PFSK-1 (cell line): ENCODE results near the gene LSAMP.

Experiments used
- FOXP2 ChIP-seq: optimal IDR thresholded peaks from 2 replicates; pipeline ENCODE3; 2011; ENCODE audit warnings: borderline replicate concordance, control low read depth, inconsistent platforms; ENCODE audit not compliant: insufficient read depth; ENCODE audit errors: extremely low read length, extremely low read depth
- POLR2AphosphoS5 ChIP-seq: IDR thresholded peaks from 2 replicates; pipeline ENCODE4 v1.6.1; 2012; ENCODE audit warnings: low read depth, mild to moderate bottlenecking, control low read depth, low read length, moderate library complexity
- SIN3A ChIP-seq: IDR thresholded peaks from 2 replicates; pipeline ENCODE4 v1.6.1; 2012; ENCODE audit warnings: mild to moderate bottlenecking, low read length, moderate library complexity, borderline replicate concordance; ENCODE audit not compliant: insufficient read depth
- TAF1 ChIP-seq: IDR thresholded peaks from 2 replicates; pipeline ENCODE4 v1.6.1; 2012; ENCODE audit warnings: low read length, control low read depth, borderline replicate concordance; ENCODE audit not compliant: insufficient read depth
- TF ChIP-seq, protein P1 (sequence below), 2 experiments: IDR thresholded peaks; 2 replicates each; pipeline versions ENCODE4 v1.6.1 to v1.8.0; 2011 to 2012; ENCODE audit warnings: low read depth in 2 of 2, low read length in 2 of 2, control low read depth in 1 of 2, inconsistent platforms in 1 of 2, mild to moderate bottlenecking in 1 of 2, moderate library complexity in 1 of 2; ENCODE audit not compliant: insufficient read depth in 1 of 2

DNA sequence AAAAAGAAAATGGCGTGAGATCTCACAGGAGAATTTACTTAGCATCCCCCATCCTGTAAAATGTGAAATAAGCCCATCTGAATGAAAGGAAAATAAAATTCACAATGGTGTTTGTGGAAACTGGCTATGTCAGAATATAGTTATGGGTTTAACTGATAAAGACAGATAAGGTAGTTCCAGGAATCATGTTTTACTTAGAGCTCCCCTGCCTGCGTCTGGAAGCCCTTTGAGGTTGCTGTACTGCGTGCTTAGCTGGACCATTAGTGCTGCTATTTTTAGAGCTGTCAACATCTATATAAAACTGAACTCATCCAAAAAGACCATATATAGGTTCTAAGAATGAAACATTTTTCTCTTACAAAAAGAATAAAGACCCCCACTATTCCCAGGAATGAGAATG is 130.8 kb downstream of the LSAMP start:
- TF ChIP-seq, protein P1, sequence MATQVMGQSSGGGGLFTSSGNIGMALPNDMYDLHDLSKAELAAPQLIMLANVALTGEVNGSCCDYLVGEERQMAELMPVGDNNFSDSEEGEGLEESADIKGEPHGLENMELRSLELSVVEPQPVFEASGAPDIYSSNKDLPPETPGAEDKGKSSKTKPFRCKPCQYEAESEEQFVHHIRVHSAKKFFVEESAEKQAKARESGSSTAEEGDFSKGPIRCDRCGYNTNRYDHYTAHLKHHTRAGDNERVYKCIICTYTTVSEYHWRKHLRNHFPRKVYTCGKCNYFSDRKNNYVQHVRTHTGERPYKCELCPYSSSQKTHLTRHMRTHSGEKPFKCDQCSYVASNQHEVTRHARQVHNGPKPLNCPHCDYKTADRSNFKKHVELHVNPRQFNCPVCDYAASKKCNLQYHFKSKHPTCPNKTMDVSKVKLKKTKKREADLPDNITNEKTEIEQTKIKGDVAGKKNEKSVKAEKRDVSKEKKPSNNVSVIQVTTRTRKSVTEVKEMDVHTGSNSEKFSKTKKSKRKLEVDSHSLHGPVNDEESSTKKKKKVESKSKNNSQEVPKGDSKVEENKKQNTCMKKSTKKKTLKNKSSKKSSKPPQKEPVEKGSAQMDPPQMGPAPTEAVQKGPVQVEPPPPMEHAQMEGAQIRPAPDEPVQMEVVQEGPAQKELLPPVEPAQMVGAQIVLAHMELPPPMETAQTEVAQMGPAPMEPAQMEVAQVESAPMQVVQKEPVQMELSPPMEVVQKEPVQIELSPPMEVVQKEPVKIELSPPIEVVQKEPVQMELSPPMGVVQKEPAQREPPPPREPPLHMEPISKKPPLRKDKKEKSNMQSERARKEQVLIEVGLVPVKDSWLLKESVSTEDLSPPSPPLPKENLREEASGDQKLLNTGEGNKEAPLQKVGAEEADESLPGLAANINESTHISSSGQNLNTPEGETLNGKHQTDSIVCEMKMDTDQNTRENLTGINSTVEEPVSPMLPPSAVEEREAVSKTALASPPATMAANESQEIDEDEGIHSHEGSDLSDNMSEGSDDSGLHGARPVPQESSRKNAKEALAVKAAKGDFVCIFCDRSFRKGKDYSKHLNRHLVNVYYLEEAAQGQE (IDR thresholded peaks at IDR 0.05; ENCODE audit: insufficient read depth in 1 of 2, low read depth in 2 of 2, low read length in 2 of 2) = no peak
- TF ChIP-seq POLR2AphosphoS5 (no peak), TAF1 (no peak), SIN3A (no peak), FOXP2 (no peak)
